NCI-H748 (cell line): ENCODE results near the gene CUL3.

ENCODE experiments used
- DNase-seq: peaks from one replicate; lab custom pipeline; 2025; ENCODE audit not compliant: unreplicated experiment; lab: John Stamatoyannopoulos, UW

CUL3 gene

DNA sequence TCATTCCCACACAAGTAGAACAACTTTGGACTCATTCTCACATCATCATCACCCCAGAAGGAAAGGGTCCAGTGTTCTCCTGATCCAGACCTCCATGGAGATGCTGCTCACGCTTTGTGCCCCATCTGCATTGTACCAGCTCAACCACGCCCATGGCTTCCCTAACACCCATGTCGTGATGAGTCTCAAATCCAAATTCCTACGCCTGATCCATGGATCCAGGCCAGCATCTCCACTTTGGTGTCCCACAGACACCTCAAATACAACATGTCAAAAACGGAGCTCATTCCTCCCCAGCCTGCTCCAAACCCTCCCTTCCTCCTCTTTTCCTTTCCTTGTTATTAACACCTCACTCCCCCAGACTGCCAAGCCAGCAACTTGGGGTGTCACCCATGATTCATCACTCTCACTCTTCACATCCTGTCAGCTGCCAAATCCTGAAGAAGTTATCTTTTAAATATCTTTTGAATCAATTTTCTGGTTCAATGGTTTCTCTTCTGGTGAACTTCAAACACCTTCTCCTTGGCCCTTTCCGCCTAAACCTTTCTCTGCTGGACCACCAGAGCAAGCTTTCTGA is 153.1 kb downstream of the CUL3 start:
- no peak for DNase-seq

GRCh38 chr2:224429441-224429810 is 155.7 kb downstream of the CUL3 start:
- no peak for DNase-seq

DNA sequence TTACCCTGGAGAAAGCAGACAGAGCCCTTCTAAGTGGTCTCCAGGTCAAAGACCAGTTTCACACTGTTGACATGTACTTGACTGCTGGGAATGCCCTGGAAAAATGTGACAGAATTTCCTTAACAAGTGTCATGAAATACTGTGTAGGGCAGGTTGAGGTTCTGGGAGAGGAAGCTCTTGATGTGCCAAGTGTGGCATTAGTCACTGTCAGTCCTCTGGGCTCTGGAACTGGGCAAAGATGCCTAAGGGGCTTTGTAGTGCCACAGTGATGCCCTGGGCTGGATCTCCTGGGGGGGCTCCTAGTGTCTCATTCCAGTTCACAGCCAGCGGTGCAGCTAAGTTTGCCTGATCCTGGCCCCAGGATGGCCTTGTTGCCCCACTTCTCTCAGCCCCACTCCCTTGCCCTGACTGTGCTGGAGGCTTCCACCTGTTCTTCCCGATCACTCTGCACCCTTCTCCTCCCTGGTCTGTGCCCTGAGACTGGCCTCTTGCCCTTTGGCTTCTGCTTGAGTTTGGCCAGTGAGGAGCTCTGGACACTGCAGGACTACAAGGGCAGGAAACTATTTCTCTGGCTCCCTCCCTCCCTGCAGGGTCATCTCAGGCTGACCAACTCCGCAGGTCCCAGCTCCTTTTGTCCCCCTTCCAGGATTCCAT is 156.2 kb downstream of the CUL3 start:
- no peak for DNase-seq

DNA sequence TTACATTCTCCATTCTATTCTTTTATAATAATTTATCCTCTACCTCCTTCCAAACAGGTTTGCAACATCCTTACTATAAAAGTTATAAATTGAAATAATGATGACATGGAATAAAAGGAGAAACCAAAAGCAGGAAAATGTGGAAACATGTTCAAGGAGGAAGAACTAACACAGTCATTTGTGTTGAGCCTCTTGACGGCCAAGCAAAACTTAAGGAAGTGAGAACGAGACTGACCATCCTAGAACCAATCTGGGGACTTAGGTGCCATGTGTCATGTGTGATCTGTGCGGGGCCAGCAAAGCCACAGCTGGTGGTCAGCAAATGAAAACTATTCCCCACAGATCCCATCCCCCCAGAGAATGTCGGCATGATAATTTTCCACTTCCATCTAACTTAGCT is 157.7 kb downstream of the CUL3 start:
- no peak for DNase-seq

- no peak for DNase-seq
Observed at GRCh38 chr2:224426656-224427055, 158.5 kb downstream of the CUL3 start.

DNA sequence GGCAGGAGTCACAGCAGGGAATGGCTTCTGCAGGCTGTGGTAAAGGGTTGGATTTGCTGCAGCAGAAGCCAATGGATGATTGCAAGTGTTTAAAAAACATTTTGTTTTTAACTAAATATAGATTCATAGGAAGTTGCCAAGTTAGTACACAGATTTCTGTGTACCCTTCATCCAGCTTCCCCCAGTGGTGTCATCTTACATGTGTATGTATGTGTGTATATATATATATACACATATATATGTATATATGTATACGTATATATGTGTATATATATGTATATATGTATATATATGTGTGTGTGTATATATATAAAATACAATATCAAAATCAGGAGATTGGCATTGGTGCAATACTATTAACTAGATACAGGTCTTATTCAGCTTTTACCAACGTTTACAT is 164.1 kb downstream of the CUL3 start:
- DNase-seq, result no peak
